Activated gamma-delta T cell treated with anti-CD3 and anti-CD28 coated beads, Interleukin-2, amount 50 U/mL, for 16 hours (primary cell): Measurements from ENCODE around the gene INSYN1.

Source experiments
- DNase-seq: peaks from one replicate; pipeline ENCODE4 v3.0.0-alpha.2; 2020; ENCODE audit warnings: low read depth

The INSYN1 gene

GRCh38 chr15:73777741-73778140, 24.6 kb upstream of the INSYN1 start:
- DNase-seq: no peak

DNA sequence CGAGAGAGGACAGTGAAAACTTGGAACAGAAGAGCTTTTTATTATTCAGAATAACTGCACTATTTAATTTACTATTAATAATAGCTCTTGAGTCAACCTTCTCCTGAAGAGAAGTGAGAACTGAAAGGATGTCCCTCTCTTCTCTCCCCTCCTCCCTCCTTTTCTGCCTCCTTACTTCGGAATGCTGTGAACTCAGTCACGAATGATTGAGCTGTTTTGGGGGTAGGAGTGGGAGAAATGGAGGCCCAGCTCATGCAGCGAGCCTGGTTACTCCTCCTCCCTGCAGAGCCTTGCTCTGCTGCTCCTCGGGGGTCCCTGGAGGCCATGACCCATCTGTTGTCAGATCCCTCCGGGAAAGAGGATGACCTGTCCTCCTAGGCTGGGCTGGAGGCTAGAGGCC, 20.3 kb upstream of the INSYN1 start:
- no peak for DNase-seq

DNA sequence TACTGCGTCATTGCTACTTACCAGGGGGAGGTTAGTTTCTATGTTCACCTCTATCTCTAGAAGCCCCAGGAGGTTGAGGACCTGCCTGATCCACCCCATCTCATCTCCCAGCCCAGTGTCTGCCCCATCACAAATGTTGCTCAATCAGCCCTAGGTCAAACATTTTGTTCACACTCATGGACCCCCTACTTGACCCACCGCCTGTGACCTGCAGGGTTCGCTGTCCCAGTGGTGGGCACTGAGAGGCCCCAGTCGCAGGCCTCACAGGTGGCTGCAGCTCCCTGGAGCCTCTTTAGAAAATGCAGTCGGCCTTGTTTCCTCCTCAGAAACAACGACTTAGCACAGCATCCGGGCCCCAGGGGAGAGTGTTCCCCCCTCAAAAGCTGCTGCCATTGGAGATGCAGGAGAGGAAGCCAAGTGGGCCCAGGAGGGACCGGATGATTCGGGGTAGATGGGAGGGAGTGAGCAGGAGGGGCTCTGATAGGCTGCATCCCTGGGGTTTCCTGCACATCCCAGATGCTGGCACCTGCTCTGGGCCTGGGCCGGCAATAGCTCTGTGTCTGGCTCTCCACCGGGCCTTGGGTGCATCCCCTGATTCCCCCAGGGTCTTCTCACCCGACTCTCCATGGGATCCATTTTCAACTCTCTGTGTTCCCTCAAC, 18.4 kb upstream of the INSYN1 start:
- no peak for DNase-seq

DNA sequence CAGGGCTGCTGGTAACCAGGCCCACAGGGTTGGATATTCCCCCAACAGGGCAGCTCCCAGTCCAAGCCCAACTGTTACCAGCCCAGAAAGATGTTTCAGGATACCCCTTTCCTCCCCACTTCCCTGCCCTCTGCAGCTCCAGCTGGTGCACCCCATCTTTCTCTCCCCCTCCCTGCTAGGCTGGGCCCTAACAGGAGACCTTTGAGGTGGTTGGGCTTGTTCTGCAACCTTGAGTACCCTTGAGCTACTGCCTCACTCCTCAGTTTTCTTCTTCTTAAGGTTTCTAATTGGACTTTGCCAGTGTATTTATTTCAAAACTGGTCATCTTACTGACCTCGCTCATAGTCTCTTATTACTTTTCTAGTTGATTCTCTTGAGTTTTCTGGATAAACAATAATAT, 16.9 kb upstream of the INSYN1 start:
- no peak for DNase-seq

- no peak for DNase-seq
Observed at GRCh38 chr15:73767806-73768501, 14.8 kb upstream of the INSYN1 start.

- DNase-seq: no peak
Observed at GRCh38 chr15:73766598-73766997, 13.4 kb upstream of the INSYN1 start.

DNA sequence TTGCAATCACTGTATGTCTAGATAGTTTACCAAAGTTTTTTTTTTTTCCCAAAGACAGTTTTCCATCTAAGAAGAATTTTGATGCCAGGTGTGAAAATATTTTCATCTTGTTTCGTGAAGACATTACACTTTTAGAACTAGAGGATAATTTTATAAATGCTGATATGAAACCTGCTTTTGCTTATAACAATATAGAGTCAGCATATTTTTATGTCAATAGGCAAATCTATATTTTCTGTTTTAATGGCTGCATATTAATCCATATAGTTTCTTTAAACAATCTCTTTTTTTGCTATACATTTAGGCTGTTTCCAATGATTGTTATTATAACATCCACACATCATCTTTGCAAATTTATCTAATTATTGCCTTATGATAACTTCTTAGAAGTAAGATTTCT, 12.6 kb upstream of the INSYN1 start:
- no peak for DNase-seq

GRCh38 chr15:73763931-73764330, 10.8 kb upstream of the INSYN1 start:
- no peak for DNase-seq

- no peak for DNase-seq
Observed at GRCh38 chr15:73760330-73761329, 7.5 kb upstream of the INSYN1 start.

GRCh38 chr15:73758461-73758860, 5.3 kb upstream of the INSYN1 start:
- no peak for DNase-seq

DNA sequence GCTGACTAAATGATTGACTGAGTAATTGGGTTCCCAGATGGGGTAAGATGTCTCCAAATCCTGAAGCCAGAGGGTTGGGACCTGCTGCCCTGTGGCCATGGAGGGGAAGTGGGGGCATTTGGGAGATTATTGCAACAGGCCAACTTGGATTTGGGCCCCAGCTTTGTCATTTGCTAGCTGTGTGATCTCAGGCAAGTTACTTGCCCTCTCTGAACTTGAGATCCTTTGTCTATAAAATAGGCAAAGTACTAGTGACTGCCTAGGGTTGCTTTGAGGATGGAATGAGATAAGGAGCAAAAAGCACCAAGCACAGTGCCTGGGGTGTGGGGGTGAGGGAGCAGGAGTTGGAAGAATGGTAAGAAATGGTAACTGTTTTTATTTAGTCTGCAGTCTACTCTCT, 4.4 kb upstream of the INSYN1 start:
- DNase-seq: no peak

- no peak for DNase-seq
Observed at GRCh38 chr15:73756947-73757513, 3.9 kb upstream of the INSYN1 start.

GRCh38 chr15:73756390-73756789, 3.2 kb upstream of the INSYN1 start:
- DNase-seq: no peak

DNA sequence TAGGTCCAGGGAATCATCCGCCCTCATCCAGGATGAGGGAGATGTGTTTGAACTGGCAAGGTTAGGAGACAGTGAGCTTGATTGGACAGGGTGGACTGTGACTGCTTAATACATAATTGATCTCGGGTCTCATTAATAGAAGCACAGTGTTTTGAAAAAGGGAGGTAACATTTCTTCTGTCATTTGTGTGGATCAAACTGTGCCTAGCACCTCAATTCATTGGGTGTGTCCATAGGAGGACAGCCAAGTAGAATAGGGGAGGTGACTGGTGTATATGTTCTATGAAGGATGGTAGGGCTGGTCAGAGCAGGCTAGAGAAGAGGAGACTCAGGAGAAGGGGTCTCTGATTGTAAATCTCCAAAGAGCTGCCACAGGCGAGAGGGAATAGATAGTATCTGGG, 2.8 kb upstream of the INSYN1 start:
- DNase-seq: no peak

GRCh38 chr15:73755481-73755880, 2.3 kb upstream of the INSYN1 start:
- DNase-seq: no peak

GRCh38 chr15:73754461-73754860, 1.3 kb upstream of the INSYN1 start:
- DNase-seq: no peak

- no peak for DNase-seq
Observed at GRCh38 chr15:73752806-73753193, 351 bp downstream of the INSYN1 start.

GRCh38 chr15:73751899-73752805, 999 bp downstream of the INSYN1 start:
- DNase-seq: no peak

DNA sequence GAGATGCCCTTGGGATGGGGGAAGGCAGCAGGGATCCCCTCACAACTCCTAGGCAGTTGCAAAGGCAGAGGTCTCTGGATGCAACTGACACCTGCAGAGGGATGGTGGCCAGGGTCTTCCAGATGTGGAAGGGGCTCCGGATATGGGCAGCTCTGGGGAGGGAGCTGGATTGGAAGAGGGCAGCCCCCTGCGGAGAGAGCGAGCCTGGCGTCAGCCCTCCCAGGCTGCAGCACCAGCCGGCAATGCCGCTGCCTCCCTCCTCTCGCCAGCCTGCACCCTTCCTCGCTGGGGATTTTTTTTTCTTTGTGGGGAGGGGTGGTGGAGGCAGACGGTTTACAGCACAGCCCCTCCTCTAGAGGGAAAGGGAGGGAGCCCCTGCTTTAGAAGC, 1.6 kb downstream of the INSYN1 start:
- DNase-seq: no peak

DNA sequence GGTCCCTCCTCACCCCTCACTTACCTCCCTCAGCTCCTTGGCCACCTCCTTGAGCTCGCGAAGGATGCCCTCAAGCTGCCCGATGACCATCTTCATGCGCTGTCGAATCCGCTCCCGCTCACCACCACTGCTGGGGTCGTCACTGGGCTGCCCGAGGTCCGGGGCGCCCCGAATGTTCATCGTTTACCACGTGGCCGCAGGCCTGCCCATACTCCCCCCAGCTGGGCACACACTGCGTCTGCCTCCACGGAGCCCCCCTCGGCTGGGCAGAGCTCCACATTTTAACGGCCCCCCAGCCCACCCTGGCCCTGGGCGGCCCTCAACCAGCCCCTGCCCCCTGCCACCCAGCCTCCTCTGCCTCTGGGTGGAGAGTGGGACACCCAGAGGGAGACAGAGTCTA, 2.2 kb downstream of the INSYN1 start:
- no peak for DNase-seq

- DNase-seq: no peak
Observed at GRCh38 chr15:73750438-73750837, 2.7 kb downstream of the INSYN1 start.
